RWPE1 (cell line): ENCODE measurements around the gene PLEKHO2.
A peak's percentile ranks its signal among the peaks of the same experiment; 100 is the strongest.

Source experiments
- CTCF ChIA-PET: fragments of 350-600 bp; sonication (Branson Sonifier 250); formaldehyde crosslinking; extraction: SDS; loops from one replicate; lab custom pipeline; 2021; lab: Yijun Ruan, JAX
- POLR2A ChIA-PET: fragments of 400-600 bp; formaldehyde crosslinking; extraction: SDS; loops from one replicate; lab custom pipeline; 2020; ENCODE audit warnings: antibody characterized with exemption; ENCODE audit not compliant: low non-redundant PET; lab: Yijun Ruan, JAX
- DNase-seq: peaks from one replicate; pipeline ENCODE4 v3.0.0; 2012; ENCODE audit warnings: low spot score
- H3K27ac ChIP-seq: fragments of 450-650 bp; 2 replicates; pipeline ENCODE4 v1.5.1; 2017
- TF ChIP-seq, protein P1 (sequence below): fragments of 450-650 bp; conservative IDR thresholded peaks from 2 replicates; pipeline ENCODE4 v1.5.1; 2017; ENCODE audit warnings: low read depth, mild to moderate bottlenecking

Gene PLEKHO2

GRCh38 chr15:64895285-64896065 lies 53.8 kb downstream of the PLEKHO2 start:
- POLR2A ChIA-PET: interaction anchor here (0.6 kb wide), 1 partner anchor 52 kb away, joined by 3 read pairs; no protein-coding TSS in a partner anchor
- H3K27ac ChIP-seq: peak overlapping the region; percentile 87
- CTCF ChIA-PET: no interaction called here
- TF ChIP-seq, protein P1, sequence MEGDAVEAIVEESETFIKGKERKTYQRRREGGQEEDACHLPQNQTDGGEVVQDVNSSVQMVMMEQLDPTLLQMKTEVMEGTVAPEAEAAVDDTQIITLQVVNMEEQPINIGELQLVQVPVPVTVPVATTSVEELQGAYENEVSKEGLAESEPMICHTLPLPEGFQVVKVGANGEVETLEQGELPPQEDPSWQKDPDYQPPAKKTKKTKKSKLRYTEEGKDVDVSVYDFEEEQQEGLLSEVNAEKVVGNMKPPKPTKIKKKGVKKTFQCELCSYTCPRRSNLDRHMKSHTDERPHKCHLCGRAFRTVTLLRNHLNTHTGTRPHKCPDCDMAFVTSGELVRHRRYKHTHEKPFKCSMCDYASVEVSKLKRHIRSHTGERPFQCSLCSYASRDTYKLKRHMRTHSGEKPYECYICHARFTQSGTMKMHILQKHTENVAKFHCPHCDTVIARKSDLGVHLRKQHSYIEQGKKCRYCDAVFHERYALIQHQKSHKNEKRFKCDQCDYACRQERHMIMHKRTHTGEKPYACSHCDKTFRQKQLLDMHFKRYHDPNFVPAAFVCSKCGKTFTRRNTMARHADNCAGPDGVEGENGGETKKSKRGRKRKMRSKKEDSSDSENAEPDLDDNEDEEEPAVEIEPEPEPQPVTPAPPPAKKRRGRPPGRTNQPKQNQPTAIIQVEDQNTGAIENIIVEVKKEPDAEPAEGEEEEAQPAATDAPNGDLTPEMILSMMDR: no peak
- no peak for DNase-seq

GRCh38 chr15:64896371-64897069 lies 54.8 kb downstream of the PLEKHO2 start:
- ChIA-PET CTCF (no interaction called here), POLR2A (no interaction called here)
- no peak for DNase-seq
- TF ChIP-seq, protein P1: no peak
- H3K27ac ChIP-seq: peak overlapping the region; percentile 87

DNA sequence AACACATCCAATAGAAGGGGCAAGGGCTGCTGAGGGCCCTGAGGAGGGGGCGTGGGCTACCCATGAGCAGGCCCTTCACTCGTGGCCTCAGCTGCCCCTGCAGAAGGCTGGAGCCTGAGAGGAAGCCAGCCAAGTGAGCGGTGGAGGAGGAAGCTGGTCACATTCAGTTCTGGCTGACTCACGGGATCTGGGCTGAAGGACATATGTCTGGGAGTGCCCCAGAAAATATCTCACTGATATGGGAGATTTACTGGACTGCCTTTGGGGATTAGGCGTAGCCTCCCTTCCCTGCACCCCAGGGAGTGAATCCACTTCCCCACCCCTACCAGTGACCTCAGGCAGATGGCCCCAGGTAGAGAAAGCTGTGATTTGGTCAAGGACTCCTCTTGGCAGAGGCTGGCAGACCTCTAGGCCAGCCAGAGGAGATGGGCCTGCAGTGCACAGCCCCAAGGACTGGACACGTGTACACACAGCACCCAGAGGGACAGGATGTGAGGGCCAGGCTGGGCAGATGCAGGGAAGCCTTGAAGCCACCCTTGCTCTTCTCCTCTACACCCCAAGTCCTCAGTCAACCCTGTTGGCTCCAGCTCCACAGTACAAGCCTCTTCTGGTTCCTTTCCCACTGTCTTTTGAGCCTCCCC lies 55.8 kb downstream of the PLEKHO2 start:
- H3K27ac ChIP-seq: peak overlapping the region; percentile 87
- TF ChIP-seq, protein P1: no peak
- CTCF ChIA-PET: no interaction called here
- POLR2A ChIA-PET: no interaction called here
- DNase-seq: peak; percentile 63

DNA sequence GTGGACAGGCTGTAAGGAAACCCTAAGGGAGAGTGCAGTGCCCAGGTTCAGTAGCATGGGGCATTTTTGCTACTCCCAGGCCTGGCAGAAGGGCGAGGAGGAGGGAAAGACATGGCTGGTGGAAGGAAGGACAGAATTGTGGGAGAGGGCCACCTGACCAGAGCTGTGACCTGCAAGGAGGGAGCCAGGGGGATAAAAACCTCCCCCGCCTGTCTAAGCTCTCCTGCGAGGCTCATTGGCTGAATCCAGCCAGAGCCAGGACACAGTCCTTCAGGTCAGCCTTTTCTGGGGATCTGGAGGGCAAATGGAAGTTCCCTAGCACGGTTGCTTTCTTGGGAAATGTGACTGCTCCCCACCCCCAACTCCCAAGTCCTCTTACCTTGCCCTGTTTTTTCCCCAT lies 56.7 kb downstream of the PLEKHO2 start:
- DNase-seq: no peak

DNA sequence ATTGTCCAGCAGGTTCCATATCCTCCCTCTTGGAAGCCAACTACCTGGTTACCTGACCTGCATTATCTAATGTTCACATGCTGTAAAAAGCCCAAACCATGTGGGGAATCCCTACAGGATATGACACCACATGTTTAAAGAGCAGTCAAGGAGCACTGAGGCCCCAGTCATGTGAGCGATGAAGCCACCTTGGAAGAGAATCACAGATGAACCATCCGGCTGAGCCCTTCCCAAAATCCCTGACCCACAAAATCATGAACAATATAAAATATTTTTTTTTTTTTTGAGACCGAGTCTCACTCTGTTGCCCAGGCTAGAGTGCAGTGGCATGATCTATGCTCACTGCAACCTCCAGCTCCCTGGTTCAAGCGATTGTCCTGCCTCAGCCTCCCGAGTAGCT lies 59.4 kb downstream of the PLEKHO2 start:
- no peak for DNase-seq
- TF ChIP-seq, protein P1: no peak
- POLR2A ChIA-PET: no interaction called here
- H3K27ac ChIP-seq: no peak overlapping the region
- CTCF ChIA-PET: no interaction called here

More for the DNA sequence above, 56.7 kb downstream of the PLEKHO2 start:
- ChIA-PET CTCF (no interaction called here), POLR2A (no interaction called here)
- peak overlapping the region; percentile 87 for H3K27ac ChIP-seq
- TF ChIP-seq, protein P1: no peak

- no peak for DNase-seq
- TF ChIP-seq, protein P1: no peak
- ChIA-PET CTCF (no interaction called here), POLR2A (no interaction called here)
- H3K27ac ChIP-seq: no peak overlapping the region
Observed at GRCh38 chr15:64901914-64902313, 60.2 kb downstream of the PLEKHO2 start.
